ENCODE results near the gene PANX1.

- TF ChIP-seq CTCF (conservative IDR thresholded peaks at IDR 0.05; ENCODE audit: low read length) = no peak
- no peak for TF ChIP-seq EZH2phosphoT487 (IDR thresholded peaks at IDR 0.05; ENCODE audit: borderline replicate concordance)
These were observed 54.7 kb downstream of the PANX1 start for GRCh38 chr11:94183251-94183885.
